PC-3 (cell line): ENCODE measurements around the gene TAS2R31.

Experiments
- CTCF ChIP-seq: fragments of 300-600 bp; sonication (generic); conservative IDR thresholded peaks from 2 replicates; pipeline ENCODE4 v1.5.1; 2017; ENCODE audit warnings: antibody characterized with exemption, low read depth, mild to moderate bottlenecking, low read length
- EZH2 ChIP-seq: fragments of 300-600 bp; sonication (generic); IDR thresholded peaks from one replicate; pipeline ENCODE4 v1.6.1; 2017; ENCODE audit warnings: antibody characterized with exemption, mild to moderate bottlenecking, low read length; ENCODE audit not compliant: unreplicated experiment
- EZH2phosphoT487 ChIP-seq: fragments of 300-600 bp; sonication (generic); IDR thresholded peaks from 2 replicates; pipeline ENCODE4 v1.6.1; 2018; ENCODE audit warnings: mild to moderate bottlenecking, antibody characterized with exemption, low read length, borderline replicate concordance

DNA sequence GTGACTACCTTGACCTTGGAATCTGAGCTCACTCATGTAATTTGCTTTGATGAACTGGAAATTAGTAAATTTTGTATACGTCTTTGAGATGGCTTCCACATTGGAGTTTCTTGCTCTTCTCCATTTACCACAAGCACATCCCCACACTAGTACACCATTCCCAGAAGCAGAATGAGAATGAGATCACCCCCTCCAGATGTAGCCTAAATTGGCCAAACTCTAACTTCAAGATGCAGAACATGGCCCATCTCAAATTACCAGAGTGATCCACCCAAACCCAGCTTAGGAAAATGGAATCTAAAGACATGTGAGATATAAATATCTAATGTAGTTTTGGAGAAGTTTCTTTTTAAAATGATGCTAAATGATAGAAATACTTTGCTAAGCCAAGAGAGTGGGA, 23.6 kb downstream of the TAS2R31 start:
- TF ChIP-seq CTCF: no peak
- no peak for TF ChIP-seq EZH2
- no peak for TF ChIP-seq EZH2phosphoT487
